ENCODE results near the gene CTDP1.

DNA sequence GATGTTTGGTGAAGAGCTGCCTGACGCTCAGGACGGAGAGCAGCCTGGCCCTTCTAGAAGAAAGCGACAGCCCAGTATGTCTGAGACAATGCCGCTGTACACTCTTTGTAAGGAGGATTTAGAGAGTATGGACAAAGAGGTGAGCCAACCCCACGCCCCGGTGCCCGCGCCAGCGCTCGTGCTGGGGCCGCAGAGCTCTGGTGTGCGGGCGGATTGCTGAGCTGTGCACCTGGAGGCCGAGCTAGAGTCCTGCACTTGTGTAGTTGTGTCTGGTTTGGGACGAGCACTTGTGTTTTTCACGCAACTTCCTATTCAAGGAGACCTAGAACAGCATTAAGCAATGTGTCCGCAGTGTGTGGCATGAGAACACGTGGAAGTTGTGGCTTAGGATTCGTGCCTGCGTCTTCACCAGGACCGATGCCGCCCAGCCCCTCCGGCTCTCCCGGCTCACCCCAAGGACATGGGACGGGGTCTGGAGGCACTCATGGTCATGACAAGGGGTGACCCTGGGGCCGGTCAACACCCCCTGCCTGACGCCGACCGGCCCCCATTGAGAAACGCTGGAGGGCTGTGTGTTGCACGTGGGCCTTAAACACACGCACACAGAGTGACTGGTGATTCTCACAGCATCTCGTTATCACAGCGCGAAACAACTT lies 49.5 kb downstream of the CTDP1 start:
- TF ChIP-seq, protein P1, sequence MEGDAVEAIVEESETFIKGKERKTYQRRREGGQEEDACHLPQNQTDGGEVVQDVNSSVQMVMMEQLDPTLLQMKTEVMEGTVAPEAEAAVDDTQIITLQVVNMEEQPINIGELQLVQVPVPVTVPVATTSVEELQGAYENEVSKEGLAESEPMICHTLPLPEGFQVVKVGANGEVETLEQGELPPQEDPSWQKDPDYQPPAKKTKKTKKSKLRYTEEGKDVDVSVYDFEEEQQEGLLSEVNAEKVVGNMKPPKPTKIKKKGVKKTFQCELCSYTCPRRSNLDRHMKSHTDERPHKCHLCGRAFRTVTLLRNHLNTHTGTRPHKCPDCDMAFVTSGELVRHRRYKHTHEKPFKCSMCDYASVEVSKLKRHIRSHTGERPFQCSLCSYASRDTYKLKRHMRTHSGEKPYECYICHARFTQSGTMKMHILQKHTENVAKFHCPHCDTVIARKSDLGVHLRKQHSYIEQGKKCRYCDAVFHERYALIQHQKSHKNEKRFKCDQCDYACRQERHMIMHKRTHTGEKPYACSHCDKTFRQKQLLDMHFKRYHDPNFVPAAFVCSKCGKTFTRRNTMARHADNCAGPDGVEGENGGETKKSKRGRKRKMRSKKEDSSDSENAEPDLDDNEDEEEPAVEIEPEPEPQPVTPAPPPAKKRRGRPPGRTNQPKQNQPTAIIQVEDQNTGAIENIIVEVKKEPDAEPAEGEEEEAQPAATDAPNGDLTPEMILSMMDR (IDR thresholded peaks at IDR 0.05): no peak
- TF ChIP-seq POLR2A (IDR thresholded peaks at IDR 0.05): no peak
